GM12878 (cell line): ENCODE measurements around the gene LDLRAD3. TPM values are rescaled to one million over a fixed set of nuclear protein-coding genes. Genes with fewer than 3 reads are reported as not detected.

Experiments used
- ATAC-seq: fragments of 200-7000 bp; cut with Tn5 transposase; 3 replicates; pipeline ENCODE4 v1.9.1; 2020; ENCODE audit warnings: mild to moderate bottlenecking, moderate library complexity
- BruUV-seq: library from RNA; stranded (reverse); fragments of 400-500 nt; replicated peaks from 2 replicates; lab custom pipeline; 2021; lab: Mats Ljungman, UMichigan
- CTCF ChIA-PET: fragments of 300-600 bp; sonication (Branson Sonifier 250); formaldehyde crosslinking; extraction: SDS; loops from one replicate; lab custom pipeline; 2021; ENCODE audit warnings: inconsistent platforms; lab: Yijun Ruan, JAX
- POLR2A ChIA-PET: fragments of 350-600 bp; formaldehyde crosslinking; extraction: SDS; loops from one replicate; lab custom pipeline; 2021; ENCODE audit warnings: inconsistent platforms; lab: Charles Lee
- RAD21 ChIA-PET: fragments of 300-600 bp; sonication (Branson Sonifier 250); formaldehyde crosslinking; loops from one replicate; lab custom pipeline; 2023; ENCODE audit warnings: antibody characterized with exemption; ENCODE audit not compliant: unreplicated experiment; lab: Charles Lee
- SMC1A ChIA-PET: fragments of 300-600 bp; sonication (Branson Sonifier 250); formaldehyde crosslinking; loops from one replicate; lab custom pipeline; 2023; ENCODE audit not compliant: unreplicated experiment, uncharacterized antibody; lab: Charles Lee
- DNase-seq: peaks from one replicate; pipeline ENCODE4 v3.0.0-alpha.2; 2011; ENCODE audit warnings: low read depth, low spot score
- FAIRE-seq: peaks from 3 replicates; lab custom pipeline; 2011; peaks lifted over from hg19 to GRCh38; lab: Jason Lieb, UNC
- H2AFZ ChIP-seq: 2 replicates; pipeline ENCODE4 v1.6.0; 2011; ENCODE audit warnings: low read depth, low read length, control low read depth; ENCODE audit not compliant: control insufficient read depth
- H3K27ac ChIP-seq: 2 replicates; pipeline ENCODE4 v1.5.1; 2011; ENCODE audit warnings: control low read depth; ENCODE audit not compliant: control insufficient read depth, insufficient read depth
- H3K27me3 ChIP-seq, 2 experiments: replicated peaks in 1 of 2; 2 replicates each; pipeline versions ENCODE4 v1.6.0 to v1.6.1; 2011; ENCODE audit warnings: low read length in 1 of 2; ENCODE audit not compliant: control insufficient read depth in 2 of 2, insufficient read depth in 2 of 2
- H3K36me3 ChIP-seq, 2 experiments: 2 replicates each; pipeline ENCODE4 v1.5.1; 2011; ENCODE audit warnings: low read length in 1 of 2; ENCODE audit not compliant: control insufficient read depth in 2 of 2, insufficient read depth in 2 of 2
- H3K4me1 ChIP-seq: 2 replicates; pipeline ENCODE4 v1.6.1; 2011; ENCODE audit warnings: mild to moderate bottlenecking, low read length, moderate library complexity, mixed read lengths; ENCODE audit not compliant: control insufficient read depth, insufficient read depth
- H3K4me2 ChIP-seq: 2 replicates; pipeline ENCODE4 v1.6.0; 2011; ENCODE audit warnings: control low read depth; ENCODE audit not compliant: control insufficient read depth, insufficient read depth
- H3K4me3 ChIP-seq: fragments of 200-600 bp; sonication (generic); 2 replicates; pipeline ENCODE4 v1.5.1; 2016
- H3K79me2 ChIP-seq: 2 replicates; pipeline ENCODE4 v1.6.0; 2011; ENCODE audit warnings: low read length; ENCODE audit not compliant: control insufficient read depth, insufficient read depth
- H3K9ac ChIP-seq: 2 replicates; pipeline ENCODE4 v1.8.0; 2011; ENCODE audit warnings: low read length, control low read depth, mixed read lengths; ENCODE audit not compliant: control insufficient read depth, insufficient read depth
- H3K9me3 ChIP-seq: replicated peaks from 3 replicates; pipeline ENCODE4 v1.5.1; 2011; ENCODE audit warnings: mild to moderate bottlenecking, low read length; ENCODE audit not compliant: control insufficient read depth, insufficient read depth
- H4K20me1 ChIP-seq: 2 replicates; pipeline ENCODE4 v1.6.0; 2011; ENCODE audit not compliant: control insufficient read depth, insufficient read depth
- ESRRA ChIP-seq: IDR thresholded peaks from 2 replicates; pipeline ENCODE4 v1.6.1; 2012; ENCODE audit warnings: mild to moderate bottlenecking, low read length, improper control_type of control experiment
- IRF4 ChIP-seq: IDR thresholded peaks from 2 replicates; pipeline ENCODE4 v1.6.1; 2011; ENCODE audit warnings: low read depth, low read length
- PAX8 ChIP-seq: fragments of 450-650 bp; IDR thresholded peaks from 2 replicates; pipeline ENCODE4 v1.6.1; 2017; ENCODE audit warnings: mild to moderate bottlenecking, moderate library complexity
- RBBP5 ChIP-seq: fragments of 200-600 bp; sonication (generic); conservative IDR thresholded peaks from 2 replicates; pipeline ENCODE4 v1.6.1; 2016
- SIX5 ChIP-seq: IDR thresholded peaks from 2 replicates; pipeline ENCODE4 v1.6.1; 2011; ENCODE audit warnings: mild to moderate bottlenecking, low read depth, low read length, moderate library complexity; ENCODE audit not compliant: severe bottlenecking
- YY1 ChIP-seq: IDR thresholded peaks from 2 replicates; pipeline ENCODE4 v1.6.1; 2011; ENCODE audit warnings: low read depth, mild to moderate bottlenecking, low read length
- ZNF24 ChIP-seq: fragments of 450-650 bp; IDR thresholded peaks from 2 replicates; pipeline ENCODE4 v1.6.1; 2017; ENCODE audit warnings: antibody characterized with exemption, mild to moderate bottlenecking
- WGBS: methylation state at CpG from one replicate; pipeline ENCODE4 v1.1.6; 2016; ENCODE audit warnings: low lambda C conversion rate; ENCODE audit not compliant: insufficient replicate concordance, insufficient coverage; ENCODE audit errors: missing lambda C conversion rate; 5-methylcytosine and 5-hydroxymethylcytosine counted together
- in situ Hi-C: fragments of 300-500 bp; cut with MboI; formaldehyde crosslinking; loops from 9 replicates; pipeline ENCODE4 v1.14.3; 2018; ENCODE audit warnings: mixed read lengths
- intact Hi-C: fragments of 100-400 bp; cut with micrococcal nuclease; formaldehyde crosslinking; loops from one replicate; pipeline ENCODE4 v1.14.2; 2022; ENCODE audit not compliant: unreplicated experiment
- polyA plus RNA-seq, 11 experiments: library from polyadenylated mRNA; depleted of rRNA in 4 of 11; unstranded in 6 of 11; stranded (reverse) in 5 of 11; fragments of >200 nt; fragmentation: Nextera tagmentation in 4 of 11; fragmentation: Illumina TruSeq in 1 of 11; extraction: Ambion mirVana in 4 of 11; extraction: Trizol in 1 of 11; gene quantifications; 1 replicate in 1 of 11; 2 replicates in 10 of 11; pipeline versions ENCODE4 v1.2.1 to v1.2.3, GENCODE V29; 2011 to 2016; ENCODE audit warnings: inconsistent platforms in 2 of 11, missing spikeins in 2 of 11, low read depth in 1 of 11
- total RNA-seq, 4 experiments: library from RNA; depleted of rRNA in 3 of 4; stranded (reverse); fragments of >200 nt in 3 of 4; fragmentation: Illumina TruSeq in 1 of 4; extraction: Trizol in 1 of 4; gene quantifications; 2 replicates each; pipeline versions ENCODE4 v1.2.1 to v1.2.3, GENCODE V29; 2013 to 2021
- TF ChIP-seq, protein P1 (sequence below): IDR thresholded peaks from 2 replicates; pipeline ENCODE4 v1.6.1; 2011; ENCODE audit warnings: low read depth, mild to moderate bottlenecking, low read length, moderate library complexity, borderline replicate concordance; ENCODE audit errors: extremely low read depth
- TF ChIP-seq, protein P2 (sequence below): fragments of 450-650 bp; conservative IDR thresholded peaks from 2 replicates; pipeline ENCODE4 v1.6.1; 2017; ENCODE audit warnings: mild to moderate bottlenecking, moderate library complexity

LDLRAD3 gene
- total and polyA plus RNA-seq, 10 of the 15 experiments (the other 5 are each of a cell fraction or from before 2014, with no cell fraction given): 2.5 to 17.2 (median 10.7) TPM

DNA sequence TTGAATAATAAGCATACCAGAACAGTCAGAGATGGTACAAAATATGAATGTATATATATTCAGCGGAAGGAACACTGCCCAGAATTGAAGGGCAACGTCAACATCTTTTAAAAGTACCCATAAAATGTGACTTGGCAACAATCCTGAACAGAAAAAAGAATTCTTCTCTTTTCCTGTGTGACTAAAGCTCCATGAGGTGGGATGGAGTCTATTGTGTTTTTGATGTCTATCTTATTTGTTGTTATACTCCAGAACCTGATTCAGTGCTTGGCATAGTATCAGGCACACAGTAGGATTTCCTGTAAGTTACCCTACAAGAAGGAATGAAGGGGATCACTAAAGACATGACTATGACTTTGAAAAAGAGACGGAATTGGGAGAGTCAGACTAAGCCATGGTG is 10.3 kb downstream of the LDLRAD3 start:
- no peaks in the 10 kb centered on the region for H3K4me1 ChIP-seq
- ChIA-PET RAD21 (no interaction called here), SMC1A (interaction anchor here (0.9 to 1.6 kb wide), 3 partner anchors 38 to 115 kb away, joined by 3 read pairs; no protein-coding TSS in a partner anchor), CTCF (no interaction called here), POLR2A (no interaction called here)
- H3K79me2 ChIP-seq: no peaks in the 10 kb centered on the region
- no peak for FAIRE-seq
- intact Hi-C loops (no loop called here), in situ Hi-C loops (no loop called here)
- ATAC-seq: no peak
- H3K36me3 ChIP-seq: no peaks in the 10 kb centered on the region
- no peaks in the 10 kb centered on the region for H3K27me3 ChIP-seq
- no TSS peak for BruUV-seq
- TF ChIP-seq, protein P1, sequence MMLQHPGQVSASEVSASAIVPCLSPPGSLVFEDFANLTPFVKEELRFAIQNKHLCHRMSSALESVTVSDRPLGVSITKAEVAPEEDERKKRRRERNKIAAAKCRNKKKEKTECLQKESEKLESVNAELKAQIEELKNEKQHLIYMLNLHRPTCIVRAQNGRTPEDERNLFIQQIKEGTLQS: no peak
- TF ChIP-seq ZNF24 (no peak), RBBP5 (no peak), PAX8 (no peak), ESRRA (no peak), SIX5 (no peak), YY1 (no peak), IRF4 (no peak)
- TF ChIP-seq, protein P2, sequence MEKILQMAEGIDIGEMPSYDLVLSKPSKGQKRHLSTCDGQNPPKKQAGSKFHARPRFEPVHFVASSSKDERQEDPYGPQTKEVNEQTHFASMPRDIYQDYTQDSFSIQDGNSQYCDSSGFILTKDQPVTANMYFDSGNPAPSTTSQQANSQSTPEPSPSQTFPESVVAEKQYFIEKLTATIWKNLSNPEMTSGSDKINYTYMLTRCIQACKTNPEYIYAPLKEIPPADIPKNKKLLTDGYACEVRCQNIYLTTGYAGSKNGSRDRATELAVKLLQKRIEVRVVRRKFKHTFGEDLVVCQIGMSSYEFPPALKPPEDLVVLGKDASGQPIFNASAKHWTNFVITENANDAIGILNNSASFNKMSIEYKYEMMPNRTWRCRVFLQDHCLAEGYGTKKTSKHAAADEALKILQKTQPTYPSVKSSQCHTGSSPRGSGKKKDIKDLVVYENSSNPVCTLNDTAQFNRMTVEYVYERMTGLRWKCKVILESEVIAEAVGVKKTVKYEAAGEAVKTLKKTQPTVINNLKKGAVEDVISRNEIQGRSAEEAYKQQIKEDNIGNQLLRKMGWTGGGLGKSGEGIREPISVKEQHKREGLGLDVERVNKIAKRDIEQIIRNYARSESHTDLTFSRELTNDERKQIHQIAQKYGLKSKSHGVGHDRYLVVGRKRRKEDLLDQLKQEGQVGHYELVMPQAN: no peak
- no peak overlapping the region for H3K27ac ChIP-seq
- DNase-seq: no peak
- H3K9me3 ChIP-seq: no peaks in the 10 kb centered on the region
- H2AFZ ChIP-seq: no peak overlapping the region
- no peaks in the 10 kb centered on the region for H4K20me1 ChIP-seq
- no peak overlapping the region for H3K9ac ChIP-seq
- WGBS: 33% methylated on average over 3 of the region's 3 CpGs
- H3K4me2 ChIP-seq: no peak overlapping the region
- H3K4me3 ChIP-seq: no peak overlapping the region
